GM21526 (cell line): ENCODE measurements around the gene SMPD2.

Experiments
- ATAC-seq: cut with Tn5 transposase; IDR thresholded peaks from one replicate; pipeline ENCODE4 v1.9.1; 2021; ENCODE audit warnings: moderate library complexity; ENCODE audit not compliant: unreplicated experiment, low FRiP score

The SMPD2 gene

DNA sequence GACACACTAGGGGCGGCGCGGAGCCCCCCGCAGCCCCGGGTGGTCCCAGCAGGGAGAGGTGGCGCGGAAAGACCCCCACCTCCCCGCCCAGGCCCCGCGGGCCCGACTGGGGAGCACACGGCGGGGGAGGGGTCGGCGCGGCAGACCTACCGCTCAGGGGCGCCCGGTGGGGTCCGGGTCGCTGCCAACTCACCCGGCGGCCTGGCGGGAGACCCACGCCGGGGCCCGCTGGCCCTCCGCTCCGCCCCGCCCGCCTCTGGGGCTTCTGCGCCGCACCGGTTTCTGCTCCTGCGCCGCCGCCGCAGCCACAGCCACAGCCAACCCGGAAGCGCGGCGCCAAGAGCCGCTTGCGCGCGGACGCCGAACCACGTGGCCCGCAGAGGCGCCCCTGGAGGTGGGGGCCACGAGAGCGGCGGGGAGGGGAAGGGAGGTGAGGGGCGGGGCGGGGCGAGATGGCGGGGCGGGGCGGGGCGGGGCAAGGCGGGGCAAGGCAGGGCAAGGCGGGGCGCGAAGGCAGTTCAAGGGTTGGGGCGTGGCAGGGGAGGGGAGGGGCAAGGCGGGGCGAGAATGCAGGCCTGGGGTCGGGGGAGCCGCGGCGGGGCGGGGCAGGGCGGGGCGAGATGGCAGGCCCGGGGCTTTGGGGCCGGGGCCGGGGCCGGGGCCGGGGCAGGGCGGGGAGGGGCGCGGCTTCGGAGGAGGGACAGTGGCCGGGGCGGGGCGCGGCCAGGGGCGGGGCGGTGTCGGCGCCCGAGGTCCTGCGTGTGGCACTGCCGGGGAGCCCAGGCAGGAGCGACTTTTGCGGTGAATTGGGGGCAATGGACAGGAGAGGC, 42.6 kb downstream of the SMPD2 start, which contains the start of gene ZBTB24:
TSS of gene ZBTB24 (minus strand) at position 315 of the 830 bp plus-strand sequence. CDS start 1,193 bp downstream, outside the sequence.
- ATAC-seq: peak; percentile 86

DNA sequence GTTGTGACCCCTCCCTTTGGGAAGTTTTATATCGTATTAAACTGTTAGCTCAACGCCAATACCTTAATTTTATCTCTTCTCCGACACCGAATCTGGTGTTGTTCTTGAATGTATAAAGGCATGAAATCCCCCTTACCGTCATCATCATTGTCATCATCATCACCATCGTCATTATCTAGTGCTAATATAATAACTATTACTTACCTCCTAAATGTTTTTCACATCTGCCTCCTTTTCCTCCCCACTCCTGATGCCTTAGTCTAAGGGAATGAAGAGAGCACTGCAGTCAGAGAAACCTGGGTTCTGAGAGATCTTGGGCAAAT, 43.2 kb downstream of the SMPD2 start:
- no peak for ATAC-seq

DNA sequence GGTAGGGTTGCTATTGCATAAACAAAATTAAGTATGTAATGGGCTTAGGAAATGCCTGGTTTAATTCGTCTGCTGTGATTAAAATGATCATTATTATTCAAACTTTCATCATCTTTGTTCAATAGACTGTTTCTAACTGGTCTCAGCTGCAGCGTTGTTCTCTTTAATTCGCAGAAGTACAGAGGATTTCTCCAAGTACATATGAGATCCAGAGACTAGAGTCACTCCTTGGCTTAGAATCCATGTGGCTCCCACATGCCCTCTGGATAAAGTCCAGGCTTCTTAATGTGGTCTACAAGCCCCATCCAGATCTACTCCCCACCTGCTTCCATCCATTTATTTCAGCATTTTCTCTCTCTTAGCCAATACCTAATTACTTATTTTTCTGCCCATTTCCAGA, 43.6 kb downstream of the SMPD2 start:
- ATAC-seq: no peak

DNA sequence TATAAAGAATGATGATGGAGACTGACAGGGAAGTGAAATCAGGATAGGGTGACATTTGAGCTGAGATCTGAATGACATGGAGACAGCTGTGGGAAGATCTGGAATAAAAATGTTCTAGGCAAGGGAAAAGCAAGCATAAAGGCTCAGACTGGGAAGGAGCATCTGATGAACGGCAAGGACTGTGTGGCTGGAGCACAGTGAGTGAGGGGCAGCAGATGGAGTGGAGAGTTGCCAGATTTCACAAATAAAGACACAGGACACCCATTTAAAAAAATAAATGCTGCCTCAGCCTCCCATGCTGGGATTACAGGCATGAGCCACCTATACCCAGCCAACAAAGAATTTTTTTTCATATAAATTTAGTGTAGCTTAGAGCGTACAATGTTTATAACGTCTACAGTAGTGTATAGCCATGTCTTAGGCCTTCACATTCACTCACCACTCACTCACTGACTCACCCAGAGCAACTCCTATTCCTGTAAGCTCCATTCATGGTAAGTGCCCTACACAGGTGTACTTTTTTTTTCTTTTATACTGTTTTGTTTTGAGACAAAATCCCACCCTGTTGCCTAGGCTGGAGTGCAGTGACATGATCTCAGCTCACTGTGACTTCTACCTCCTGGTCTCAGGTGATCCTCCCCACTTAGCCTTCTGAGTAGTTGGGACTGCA, 44.9 kb downstream of the SMPD2 start:
- ATAC-seq: no peak

DNA sequence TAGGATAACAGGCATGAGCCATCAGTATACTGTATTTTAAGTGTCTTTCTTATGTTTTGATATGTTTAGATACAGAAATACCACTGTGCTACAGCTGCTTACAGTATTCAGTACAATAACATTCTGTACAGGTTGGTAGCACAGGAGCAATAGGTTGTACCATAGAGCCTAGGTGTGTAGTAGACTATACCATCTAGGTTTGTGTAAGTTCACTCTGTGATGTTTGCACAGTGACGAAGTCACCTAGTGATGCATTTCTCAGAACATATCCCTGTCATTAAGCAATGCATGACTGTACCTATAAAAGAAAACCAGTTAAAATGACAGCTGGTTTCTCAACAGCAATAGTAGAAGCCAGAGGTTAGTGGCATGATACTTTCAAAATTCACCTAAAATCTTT, 45.5 kb downstream of the SMPD2 start:
- ATAC-seq: no peak

DNA sequence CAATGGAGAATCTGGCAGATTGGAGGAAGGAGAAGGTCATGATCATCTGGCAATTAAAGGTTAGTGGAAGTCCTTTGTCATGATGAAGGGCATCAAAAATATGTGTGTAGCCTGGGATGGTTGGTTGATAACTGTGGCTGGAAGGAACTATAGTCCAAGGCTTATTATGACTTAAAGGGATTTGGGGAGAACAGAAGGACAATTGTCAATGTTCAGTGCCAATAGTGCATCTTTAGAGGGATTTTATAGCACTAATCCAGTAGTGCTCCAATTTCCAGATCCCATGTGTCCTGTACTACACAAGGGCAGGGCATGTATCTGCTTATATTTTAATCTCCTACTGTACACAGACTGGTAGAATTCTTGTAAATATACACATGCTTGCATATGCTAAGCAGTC, 47.5 kb downstream of the SMPD2 start:
- ATAC-seq: no peak

DNA sequence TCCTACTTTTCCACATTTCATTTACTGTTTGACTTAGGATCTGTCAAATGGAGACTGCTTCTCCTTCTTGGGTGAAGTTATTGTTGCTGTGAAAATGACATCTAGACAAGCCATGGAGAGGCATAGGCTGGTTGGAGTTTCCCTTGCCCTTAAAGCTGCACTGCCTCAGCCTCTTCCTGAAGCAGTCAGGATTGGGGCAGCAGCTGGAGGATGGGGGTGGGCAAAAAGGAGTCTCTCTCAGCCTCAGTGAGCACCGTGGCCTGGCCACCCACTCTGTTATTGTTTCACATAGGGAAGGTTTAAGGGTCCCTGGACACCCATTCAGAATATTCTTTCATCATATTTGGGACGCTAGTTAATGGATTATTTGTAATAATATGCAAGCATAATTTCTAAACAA, 50.2 kb downstream of the SMPD2 start:
- ATAC-seq: no peak

DNA sequence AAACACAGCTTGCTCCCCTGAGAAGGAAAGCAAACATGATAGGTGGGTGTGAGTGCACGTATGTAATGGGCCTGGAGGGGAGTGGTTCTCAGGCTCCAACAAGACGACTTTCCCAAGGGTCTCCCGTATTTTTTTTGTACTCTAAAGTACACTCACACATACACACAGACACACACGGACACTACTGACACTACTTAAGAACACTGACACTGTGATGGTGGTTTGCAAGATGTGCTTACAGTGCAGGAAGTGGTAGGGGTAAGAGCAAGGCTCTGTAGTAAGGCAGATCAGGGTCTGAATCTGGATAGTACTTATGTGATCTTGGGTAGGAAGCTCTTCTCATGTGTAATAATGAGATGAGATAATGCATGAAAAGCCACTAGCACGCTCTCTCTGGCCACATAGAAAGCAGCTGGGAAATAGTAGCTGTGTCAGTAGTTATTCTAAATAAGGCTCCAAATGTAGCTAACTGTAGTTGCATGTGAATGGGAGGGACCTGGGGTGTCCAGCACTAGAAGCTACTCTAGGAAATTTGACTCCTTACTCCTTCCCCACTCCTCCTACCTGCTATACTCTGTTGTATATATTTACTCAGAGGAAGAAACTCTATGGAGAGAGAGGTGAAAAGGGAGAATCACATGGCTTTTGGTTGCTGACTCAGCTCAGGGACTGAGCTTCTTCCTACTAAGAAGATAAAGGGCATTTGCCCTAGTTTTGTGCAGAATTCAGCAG, 50.8 kb downstream of the SMPD2 start:
- ATAC-seq: no peak
